Astrocyte (in vitro differentiated cells and primary cell): Measurements from ENCODE around the gene EYS.

Experiments
- EZH2 ChIP-seq: IDR thresholded peaks from 2 replicates; pipeline ENCODE4 v1.6.1; 2012; ENCODE audit warnings: mild to moderate bottlenecking, low read length, inconsistent platforms; ENCODE audit not compliant: insufficient read depth
- TF ChIP-seq, protein P1 (sequence below): IDR thresholded peaks from 2 replicates; pipeline ENCODE4 v1.5.1; 2011; ENCODE audit warnings: low read depth, mild to moderate bottlenecking, inconsistent platforms, low read length, moderate library complexity; ENCODE audit not compliant: insufficient read depth

DNA sequence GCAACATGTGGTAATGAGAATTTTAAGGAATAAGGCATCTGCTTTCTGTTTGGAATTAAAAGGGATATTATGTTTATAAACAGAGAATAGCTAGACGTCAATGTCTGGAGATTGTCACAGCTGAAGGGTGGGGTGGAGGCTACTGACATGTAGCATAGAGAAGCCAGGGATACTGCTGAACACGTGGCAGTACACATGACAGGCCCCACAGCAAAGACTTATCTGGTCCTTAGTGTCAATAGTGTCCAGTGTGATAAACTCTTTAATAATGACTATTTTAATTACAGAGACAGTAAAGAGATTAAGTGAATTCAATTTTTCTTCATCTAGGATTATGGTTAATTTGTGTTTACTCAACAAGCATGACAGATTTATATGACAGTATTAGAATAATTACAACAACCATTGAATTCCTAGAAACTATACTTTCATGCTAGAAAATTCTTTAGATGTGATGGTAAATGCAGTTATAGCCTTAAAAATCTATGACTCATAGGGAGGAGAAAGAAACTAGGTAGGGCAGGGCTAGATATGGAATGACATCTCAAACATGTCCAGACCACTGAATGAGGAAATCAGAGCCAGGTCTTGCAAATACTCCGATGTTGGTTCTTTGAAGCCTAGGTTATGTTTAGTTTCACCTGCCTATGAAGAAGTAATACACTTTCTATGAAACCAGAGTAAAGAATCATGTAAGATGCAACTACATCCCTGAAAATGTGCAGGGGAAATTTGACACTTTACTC lies 1671.9 kb downstream of the EYS start:
- TF ChIP-seq, protein P1, sequence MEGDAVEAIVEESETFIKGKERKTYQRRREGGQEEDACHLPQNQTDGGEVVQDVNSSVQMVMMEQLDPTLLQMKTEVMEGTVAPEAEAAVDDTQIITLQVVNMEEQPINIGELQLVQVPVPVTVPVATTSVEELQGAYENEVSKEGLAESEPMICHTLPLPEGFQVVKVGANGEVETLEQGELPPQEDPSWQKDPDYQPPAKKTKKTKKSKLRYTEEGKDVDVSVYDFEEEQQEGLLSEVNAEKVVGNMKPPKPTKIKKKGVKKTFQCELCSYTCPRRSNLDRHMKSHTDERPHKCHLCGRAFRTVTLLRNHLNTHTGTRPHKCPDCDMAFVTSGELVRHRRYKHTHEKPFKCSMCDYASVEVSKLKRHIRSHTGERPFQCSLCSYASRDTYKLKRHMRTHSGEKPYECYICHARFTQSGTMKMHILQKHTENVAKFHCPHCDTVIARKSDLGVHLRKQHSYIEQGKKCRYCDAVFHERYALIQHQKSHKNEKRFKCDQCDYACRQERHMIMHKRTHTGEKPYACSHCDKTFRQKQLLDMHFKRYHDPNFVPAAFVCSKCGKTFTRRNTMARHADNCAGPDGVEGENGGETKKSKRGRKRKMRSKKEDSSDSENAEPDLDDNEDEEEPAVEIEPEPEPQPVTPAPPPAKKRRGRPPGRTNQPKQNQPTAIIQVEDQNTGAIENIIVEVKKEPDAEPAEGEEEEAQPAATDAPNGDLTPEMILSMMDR: no peak
- no peak for TF ChIP-seq EZH2
